A549 treated with ZK216348 at 1 μM for 4 hours (cell line): Measurements from ENCODE around the gene CD52. TPM values are rescaled to one million over a fixed set of nuclear protein-coding genes. Genes with fewer than 3 reads are reported as not detected.

ENCODE experiments used
- total RNA-seq: library from RNA; stranded (reverse); fragments of 200-300 nt; extraction: Qiagen RNA extraction; gene quantifications from 5 replicates; pipeline ENCODE4 v1.2.3, GENCODE V29; 2022; ENCODE audit warnings: low read depth

Gene CD52
- total RNA-seq: not detected in 5 replicates

GRCh38 chr1:26317612-26318337 lies at the start of gene CD52:
Gene CD52 (plus strand): TSS chr1:26317958. CDS start chr1:26318018, 60 bp downstream.

GRCh38 chr1:26279456-26280332 lies 38.1 kb upstream of the CD52 start, which contains the start of gene SH3BGRL3:
Gene SH3BGRL3 (plus strand): TSS chr1:26280086. CDS start chr1:26280156, 70 bp downstream.

GRCh38 chr1:26306290-26307229 lies 11.2 kb upstream of the CD52 start, which contains the start of gene UBXN11:
Gene UBXN11 (minus strand): TSS chr1:26306636. CDS start chr1:26302883, 3,753 bp downstream.

GRCh38 chr1:26353976-26354820 lies 36.4 kb downstream of the CD52 start, which contains the start of gene CRYBG2:
Gene CRYBG2 (minus strand): TSS chr1:26354130. CDS start chr1:26346657, 7,473 bp downstream.

Other genes with a start within 250 kb of the CD52 start
- 1.2 to 3.1 TPM (median 1.6 TPM) in 5 replicates for gene PDIK1L, start 206.1 kb upstream of the CD52 start, total RNA-seq
- gene FAM110D, start 158.9 kb upstream of the CD52 start, total RNA-seq: 0.05 to 0.06 TPM in 2 of 5 replicates, not detected in the others
- gene C1orf232, start 149.0 kb upstream of the CD52 start, total RNA-seq: not detected in 5 replicates
- 43.9 to 63.0 TPM (median 59.9 TPM) in 5 replicates for gene ZNF593, start 148.1 kb upstream of the CD52 start, total RNA-seq
- not detected in 5 replicates for gene ZNF593OS, start 146.1 kb upstream of the CD52 start, total RNA-seq
- 0.13 to 0.58 TPM (median 0.39 TPM) in 5 replicates for gene CNKSR1, start 140.5 kb upstream of the CD52 start, total RNA-seq
- gene CATSPER4, start 127.4 kb upstream of the CD52 start, total RNA-seq: not detected in 5 replicates
- 10.8 to 13.9 TPM (median 12.3 TPM) in 5 replicates for gene CEP85, start 83.8 kb upstream of the CD52 start, total RNA-seq
- gene SH3BGRL3, start 37.9 kb upstream of the CD52 start, total RNA-seq: 121 to 161 TPM (median 145 TPM) in 5 replicates
- 7.0 to 17.5 TPM (median 15.1 TPM) in 5 replicates for gene UBXN11, start 11.3 kb upstream of the CD52 start, total RNA-seq
- 0.90 to 2.6 TPM (median 1.3 TPM) in 5 replicates for gene CRYBG2, start 36.2 kb downstream of the CD52 start, total RNA-seq
- gene ZNF683, start 54.8 kb downstream of the CD52 start, total RNA-seq: not detected in 5 replicates
- not detected in 5 replicates for gene LIN28A, start 92.9 kb downstream of the CD52 start, total RNA-seq
- 23.5 to 27.4 TPM (median 23.6 TPM) in 5 replicates for gene DHDDS, start 114.4 kb downstream of the CD52 start, total RNA-seq
- gene HMGN2, start 154.5 kb downstream of the CD52 start, total RNA-seq: 315 to 439 TPM (median 348 TPM) in 5 replicates
- gene RPS6KA1, start 211.8 kb downstream of the CD52 start, total RNA-seq: 14.8 to 17.9 TPM (median 16.5 TPM) in 5 replicates